Suprapubic skin (tissue), 4 donors: Measurements from ENCODE around the gene DNM3.

ENCODE experiments used
- CTCF ChIP-seq, 2 donors: fragments of 200-600 bp in 1 of 2; fragments of 450-650 bp in 1 of 2; sonication (generic) in 1 of 2; IDR thresholded peaks; one replicate each; pipeline ENCODE4 v1.5.1; 2016 to 2019; ENCODE audit warnings: antibody characterized with exemption in 2 of 2, mild to moderate bottlenecking in 1 of 2, moderate library complexity in 1 of 2
- EP300 ChIP-seq: sonication (generic); formaldehyde crosslinking; IDR thresholded peaks from one replicate; pipeline ENCODE4 v1.6.1; 2017; ENCODE audit warnings: antibody characterized with exemption
- POLR2A ChIP-seq, 2 donors: fragments of 450-650 bp; IDR thresholded peaks; one replicate each; pipeline ENCODE4 v1.6.1; 2017; ENCODE audit warnings: antibody characterized with exemption in 2 of 2, mild to moderate bottlenecking in 2 of 2, moderate library complexity in 2 of 2
- POLR2AphosphoS5 ChIP-seq, 3 donors: sonication (generic); formaldehyde crosslinking; IDR thresholded peaks; one replicate each; pipeline ENCODE4 v1.6.1; 2017; ENCODE audit warnings: antibody characterized with exemption in 3 of 3

GRCh38 chr1:172383536-172383935 lies 542.2 kb downstream of the DNM3 start:
- TF ChIP-seq POLR2A (IDR thresholded peaks at IDR 0.05) (no peak), CTCF (IDR thresholded peaks at IDR 0.05) (no peak), EP300 (no peak), POLR2AphosphoS5 (IDR thresholded peaks at IDR 0.05) (no peak)
